Measurements from ENCODE around the gene KRTAP10-10.
"Not testable (repeated sequence)": the region's sequence is repeated elsewhere in the genome, so short reads cannot be mapped to it uniquely, and the experiment has no call there.

The KRTAP10-10 gene

DNA sequence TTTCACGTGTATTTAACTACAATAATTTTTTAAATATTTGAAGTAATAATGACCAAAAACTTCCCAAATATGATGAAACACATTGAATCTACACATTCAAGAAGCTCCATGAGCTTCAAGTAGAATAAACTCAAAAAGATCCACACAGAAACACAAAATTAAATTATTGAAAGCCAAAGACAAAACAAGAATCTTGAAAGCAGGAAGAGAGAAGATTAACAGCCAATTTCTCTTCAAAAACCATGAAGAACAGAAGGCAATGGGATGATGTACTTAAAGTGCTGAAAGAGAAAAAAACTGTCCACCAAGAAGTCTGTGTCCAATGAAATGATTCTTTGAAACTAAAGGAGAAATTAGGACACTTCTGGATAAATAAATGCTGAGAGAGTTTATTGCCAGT, 5.1 kb upstream of the KRTAP10-10 start:
- no peak for DNase-seq (ENCODE audit: low spot score)
- H3K4me3 ChIP-seq: no peak overlapping the region
- TF ChIP-seq, protein P1, sequence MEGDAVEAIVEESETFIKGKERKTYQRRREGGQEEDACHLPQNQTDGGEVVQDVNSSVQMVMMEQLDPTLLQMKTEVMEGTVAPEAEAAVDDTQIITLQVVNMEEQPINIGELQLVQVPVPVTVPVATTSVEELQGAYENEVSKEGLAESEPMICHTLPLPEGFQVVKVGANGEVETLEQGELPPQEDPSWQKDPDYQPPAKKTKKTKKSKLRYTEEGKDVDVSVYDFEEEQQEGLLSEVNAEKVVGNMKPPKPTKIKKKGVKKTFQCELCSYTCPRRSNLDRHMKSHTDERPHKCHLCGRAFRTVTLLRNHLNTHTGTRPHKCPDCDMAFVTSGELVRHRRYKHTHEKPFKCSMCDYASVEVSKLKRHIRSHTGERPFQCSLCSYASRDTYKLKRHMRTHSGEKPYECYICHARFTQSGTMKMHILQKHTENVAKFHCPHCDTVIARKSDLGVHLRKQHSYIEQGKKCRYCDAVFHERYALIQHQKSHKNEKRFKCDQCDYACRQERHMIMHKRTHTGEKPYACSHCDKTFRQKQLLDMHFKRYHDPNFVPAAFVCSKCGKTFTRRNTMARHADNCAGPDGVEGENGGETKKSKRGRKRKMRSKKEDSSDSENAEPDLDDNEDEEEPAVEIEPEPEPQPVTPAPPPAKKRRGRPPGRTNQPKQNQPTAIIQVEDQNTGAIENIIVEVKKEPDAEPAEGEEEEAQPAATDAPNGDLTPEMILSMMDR (IDR thresholded peaks at IDR 0.05): no peak
- no peak overlapping the region for H3K27ac ChIP-seq

DNA sequence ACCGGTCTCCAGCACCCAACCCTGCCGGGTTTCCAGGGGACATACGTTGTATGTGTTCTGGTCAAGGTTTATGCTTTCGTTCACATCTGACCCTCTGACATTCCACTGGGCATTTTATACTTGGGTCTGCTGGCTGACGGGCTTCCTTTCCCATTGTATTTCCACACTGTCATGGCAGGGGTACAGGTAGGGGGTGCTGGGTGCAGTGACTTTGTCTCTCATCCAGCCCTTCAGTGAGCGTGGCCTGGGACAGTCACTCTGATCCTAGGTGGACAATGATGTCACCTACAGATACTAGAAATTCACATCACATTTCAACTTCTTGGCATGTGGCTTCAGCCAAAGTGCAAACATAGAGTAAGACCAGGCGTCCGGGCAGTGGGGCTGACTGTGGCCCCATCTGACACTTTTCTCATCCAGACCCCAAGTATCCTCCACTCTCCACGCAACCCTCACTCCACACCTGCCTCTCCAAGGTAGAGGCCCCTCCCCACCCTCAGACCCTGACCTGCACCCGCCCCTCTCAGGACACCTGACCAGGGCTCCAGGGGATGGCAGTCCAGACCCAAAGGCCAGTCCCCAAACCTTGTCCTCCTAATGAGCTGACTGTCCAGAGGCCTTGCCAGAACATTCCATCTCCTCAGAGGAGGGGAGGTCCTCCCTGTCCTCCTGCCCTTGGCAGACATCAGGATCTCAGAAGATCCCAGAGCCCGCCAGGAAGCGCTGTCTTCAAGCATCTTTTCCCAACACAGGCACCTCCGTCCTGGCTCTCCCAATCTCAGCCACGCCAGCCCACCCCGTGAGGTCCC, 743 bp upstream of the KRTAP10-10 start:
- no peak overlapping the region for H3K27ac ChIP-seq
- DNase-seq (ENCODE audit: low spot score): peak; percentile 47
- H3K4me3 ChIP-seq: no peak overlapping the region
- TF ChIP-seq, protein P1 (IDR thresholded peaks at IDR 0.05): no peak

DNA sequence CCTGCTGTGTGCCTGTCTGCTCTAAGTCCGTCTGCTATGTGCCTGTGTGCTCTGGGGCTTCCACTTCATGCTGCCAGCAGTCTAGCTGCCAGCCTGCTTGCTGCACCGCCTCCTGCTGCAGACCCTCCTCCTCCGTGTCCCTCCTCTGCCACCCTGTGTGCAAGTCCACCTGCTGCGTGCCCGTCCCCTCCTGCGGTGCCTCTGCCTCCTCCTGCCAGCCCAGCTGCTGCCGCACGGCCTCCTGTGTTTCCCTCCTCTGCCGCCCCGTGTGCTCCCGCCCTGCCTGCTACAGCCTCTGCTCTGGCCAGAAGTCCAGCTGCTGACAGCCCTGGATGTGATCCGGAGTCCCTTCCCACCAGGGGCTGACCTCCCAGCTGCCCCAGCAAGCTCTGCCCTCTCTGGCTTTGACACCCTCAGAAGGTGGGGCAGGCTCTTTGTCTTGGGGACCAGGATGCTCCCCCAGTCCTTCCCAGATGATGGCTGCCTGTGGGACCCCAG, 744 bp downstream of the KRTAP10-10 start:
- peak; percentile 53 for DNase-seq (ENCODE audit: low spot score)
- not testable (repeated sequence) for H3K27ac ChIP-seq, H3K4me3 ChIP-seq

DNA sequence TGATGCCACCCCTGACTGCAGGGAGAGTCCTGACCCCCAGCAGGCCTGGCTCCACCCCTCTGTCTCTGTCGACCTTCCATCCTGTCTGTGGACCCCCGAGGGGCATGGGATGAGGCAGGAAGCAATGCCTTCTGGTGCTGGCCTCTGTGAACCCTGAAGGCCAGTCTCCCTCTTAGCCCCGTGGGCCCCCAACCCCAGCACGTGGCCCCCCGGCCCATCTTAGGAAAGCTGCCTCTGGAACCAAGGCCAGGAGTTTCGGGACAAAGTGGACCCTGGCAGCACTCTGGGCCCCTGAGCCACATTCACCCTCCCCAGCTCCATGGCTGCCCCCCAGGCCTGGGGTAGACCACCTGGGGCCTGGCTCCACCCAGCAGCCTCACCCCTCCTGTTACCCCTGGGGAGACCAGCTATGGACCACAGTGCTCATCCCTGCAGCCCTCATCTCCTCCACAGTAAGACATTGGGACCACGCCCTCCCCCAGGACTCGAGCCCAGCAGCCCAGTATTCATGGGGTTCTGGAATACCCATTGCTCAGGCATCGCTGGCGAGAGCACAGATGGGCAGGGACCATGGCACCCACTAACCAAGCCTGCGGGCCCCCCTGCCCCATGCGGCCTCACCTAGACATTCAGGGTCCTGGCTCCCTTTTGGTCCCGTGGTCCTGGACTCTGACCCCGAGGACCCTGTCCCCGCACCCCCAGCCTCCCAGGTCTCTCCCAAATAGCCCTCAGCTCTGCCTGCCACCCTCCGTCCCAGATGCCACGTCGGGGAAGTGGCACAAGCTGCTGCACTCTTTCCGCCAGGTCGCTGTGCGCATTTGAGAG, 1.6 kb downstream of the KRTAP10-10 start:
- DNase-seq (ENCODE audit: low spot score): peak; percentile 60
- not testable (repeated sequence) for H3K4me3 ChIP-seq, H3K27ac ChIP-seq

DNA sequence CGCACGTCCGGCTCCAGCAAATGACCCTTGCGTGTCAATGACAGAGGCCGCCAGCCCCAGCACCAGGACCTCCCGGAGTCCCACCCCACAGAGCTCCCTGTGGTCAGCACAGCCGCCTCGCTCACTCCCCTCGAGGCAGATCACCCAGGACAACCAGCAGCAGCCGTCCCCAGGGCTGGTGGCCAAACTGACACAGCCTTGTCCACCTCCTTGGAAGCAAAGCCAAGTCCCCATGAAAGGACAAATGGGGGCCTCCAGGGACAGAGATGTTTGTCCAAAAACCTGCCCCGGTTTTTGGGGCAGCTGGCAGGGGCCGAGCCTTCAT, 2.1 kb downstream of the KRTAP10-10 start:
- TF ChIP-seq, protein P1 (IDR thresholded peaks at IDR 0.05): no peak
- no peak overlapping the region for H3K4me3 ChIP-seq
- no peak overlapping the region for H3K27ac ChIP-seq
- peak; percentile 56 for DNase-seq (ENCODE audit: low spot score)

DNA sequence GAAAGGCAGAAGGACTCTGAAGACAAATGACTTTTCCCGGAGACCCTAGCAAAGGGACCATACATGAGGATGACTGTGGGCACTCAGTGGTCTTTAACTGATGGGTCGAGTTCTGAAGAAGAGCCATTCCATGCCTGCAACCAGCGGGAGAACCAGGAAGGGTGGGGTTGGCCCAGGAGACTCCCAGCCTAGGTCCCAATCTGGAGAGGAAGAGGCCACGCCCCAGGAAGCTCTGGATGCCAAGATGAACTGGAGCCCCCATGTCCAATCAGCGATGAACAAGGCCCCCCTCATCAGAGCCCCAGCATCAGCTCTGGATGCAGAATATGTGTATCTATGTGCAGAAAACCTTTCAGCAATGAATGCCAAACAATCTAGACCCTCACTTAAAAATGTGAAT, 3.6 kb downstream of the KRTAP10-10 start:
- H3K27ac ChIP-seq: no peak overlapping the region
- H3K4me3 ChIP-seq: no peak overlapping the region
- TF ChIP-seq, protein P1 (IDR thresholded peaks at IDR 0.05): no peak
- no peak for DNase-seq (ENCODE audit: low spot score)

DNA sequence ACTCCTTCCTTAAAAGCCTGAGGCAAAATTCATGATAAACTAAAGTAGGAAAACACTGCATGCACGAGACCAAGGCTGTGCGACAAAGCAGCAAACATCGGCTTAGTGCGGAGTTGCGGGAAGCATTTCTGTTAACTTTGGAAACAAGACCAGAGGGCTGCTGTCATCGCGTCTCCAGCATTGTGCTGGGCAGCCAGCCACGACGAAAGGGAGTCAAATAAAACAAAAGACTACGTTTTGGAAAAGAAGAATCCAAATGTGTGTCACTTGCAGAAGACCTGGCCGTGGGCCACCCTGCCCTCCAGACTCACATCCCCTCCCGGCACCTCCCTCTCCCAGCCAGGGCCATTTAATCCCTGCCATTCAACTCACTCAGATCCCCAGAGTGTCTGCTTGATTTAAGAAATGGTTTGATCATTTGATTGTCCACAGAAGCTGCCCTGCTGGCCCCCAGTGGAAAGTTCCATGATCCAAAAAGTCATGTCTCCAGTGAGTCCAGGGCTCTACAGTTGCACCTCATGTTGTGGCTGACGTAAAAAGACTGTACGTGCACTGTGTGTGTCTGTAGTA, 6.7 kb downstream of the KRTAP10-10 start:
- TF ChIP-seq, protein P1 (IDR thresholded peaks at IDR 0.05): no peak
- Histone ChIP-seq H3K27ac (no peak overlapping the region), H3K4me3 (no peak overlapping the region)
- DNase-seq (ENCODE audit: low spot score): no peak
